GM19467 (cell line): ENCODE results near the gene ASRGL1.

Experiments used
- ATAC-seq: cut with Tn5 transposase; IDR thresholded peaks from one replicate; pipeline ENCODE4 v1.9.1; 2021; ENCODE audit warnings: mild to moderate bottlenecking, moderate library complexity; ENCODE audit not compliant: unreplicated experiment

Gene ASRGL1

DNA sequence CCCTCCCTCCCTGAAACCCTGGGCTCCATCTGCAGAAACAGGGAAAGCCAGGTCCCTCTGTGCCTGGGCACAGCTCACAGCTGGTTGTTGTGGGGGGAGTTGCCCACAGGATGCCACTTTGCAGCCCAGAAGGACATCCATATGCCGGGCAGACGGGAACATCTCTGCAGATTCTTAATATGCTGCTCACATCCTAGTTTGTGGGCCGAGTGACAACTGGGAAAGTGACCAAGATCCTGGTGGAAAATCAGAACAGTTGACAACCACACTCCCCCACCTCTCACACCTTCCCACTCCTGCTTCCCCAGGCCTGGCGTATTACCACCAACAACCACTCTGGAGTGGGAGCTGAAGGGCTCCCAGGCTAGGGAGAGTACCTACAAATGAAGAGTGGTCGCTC lies 74.3 kb downstream of the ASRGL1 start:
- ATAC-seq, result no peak

DNA sequence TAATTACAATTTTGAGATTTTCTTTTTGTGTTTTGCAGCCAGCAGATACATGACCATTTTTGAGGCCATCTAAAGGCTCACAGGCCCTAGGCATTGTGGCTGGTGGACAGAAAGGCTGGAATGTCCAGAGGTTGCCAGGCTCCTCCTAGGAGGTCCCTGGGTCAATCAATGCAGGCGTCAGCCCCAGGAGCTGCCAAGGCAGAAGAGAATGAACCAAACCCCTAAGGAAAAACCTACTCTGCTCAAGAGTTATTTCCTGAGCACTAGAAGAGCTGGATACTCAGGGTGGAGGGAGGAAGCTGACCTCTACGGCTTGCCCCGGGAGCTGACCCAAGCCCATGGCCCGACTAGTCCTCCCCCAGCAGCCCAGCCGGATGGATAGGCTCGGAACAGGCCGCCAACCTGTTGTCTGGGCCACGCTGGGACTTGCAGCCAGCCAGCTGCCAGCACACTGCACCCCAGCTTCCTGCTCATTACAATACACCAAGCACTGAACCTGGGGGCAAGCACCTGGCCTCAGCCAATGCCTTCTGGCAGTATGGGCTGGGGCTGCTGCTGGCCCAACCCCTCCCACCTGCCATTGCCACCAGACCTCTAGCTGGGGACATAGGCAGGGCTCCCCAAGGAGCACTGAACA lies 75.9 kb downstream of the ASRGL1 start:
- ATAC-seq, result no peak

DNA sequence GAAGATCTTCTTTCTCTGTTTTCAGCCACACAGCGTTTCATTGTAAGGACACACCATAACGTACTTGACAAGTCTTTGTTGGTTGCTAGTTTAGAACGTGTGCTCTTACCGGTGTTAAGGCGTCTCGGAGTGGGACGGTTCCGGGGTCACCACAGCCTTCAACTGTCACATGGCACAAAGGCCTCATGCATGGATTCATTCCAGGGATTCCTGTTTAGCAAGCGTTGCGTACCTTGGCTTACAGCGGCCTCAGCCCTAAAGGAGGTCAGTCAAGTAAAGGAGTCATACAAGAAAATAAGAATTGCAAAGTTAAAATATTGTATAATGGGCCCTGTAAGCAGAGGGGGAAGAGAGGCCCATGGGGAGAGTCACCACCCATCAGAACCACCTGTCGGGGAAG lies 79.3 kb downstream of the ASRGL1 start:
- no peak for ATAC-seq

DNA sequence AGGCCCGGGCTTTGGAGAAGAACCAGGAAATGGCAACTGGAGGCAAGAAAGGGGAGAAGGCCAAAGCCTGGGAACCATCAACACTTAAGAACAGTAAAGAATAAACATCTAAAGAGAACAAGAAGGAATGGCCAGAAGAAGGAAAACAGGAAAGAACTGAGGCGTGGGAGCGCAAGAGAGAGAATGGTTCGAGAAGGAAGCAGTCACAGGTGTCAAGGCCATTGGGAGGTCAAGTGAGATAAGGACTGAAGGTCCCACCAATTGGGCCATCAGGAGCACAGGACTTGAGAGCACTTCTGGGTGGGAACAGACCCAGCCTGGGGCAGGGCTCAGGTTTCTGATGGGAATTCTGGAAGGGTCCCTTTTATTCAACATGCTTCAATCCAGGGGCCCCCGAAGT lies 80.9 kb downstream of the ASRGL1 start:
- no peak for ATAC-seq

DNA sequence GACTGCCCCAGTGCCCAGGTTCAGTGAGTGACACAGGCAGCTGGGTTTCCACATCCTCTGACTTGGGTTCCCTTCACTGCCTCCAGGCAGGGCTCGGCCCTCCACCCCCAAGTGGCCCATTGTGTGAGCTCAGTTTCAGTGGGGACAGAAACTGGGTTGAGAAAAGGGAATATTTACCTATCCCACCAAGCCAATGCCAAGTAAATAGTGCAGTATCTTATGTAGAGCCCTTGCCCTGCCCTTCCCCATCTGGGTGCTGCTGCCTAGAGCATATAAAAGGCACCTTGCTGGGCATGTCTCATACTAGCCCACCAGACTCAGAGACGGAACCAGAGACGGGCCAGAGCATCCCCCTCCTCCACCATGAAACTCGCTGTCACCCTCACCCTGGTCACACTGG lies 81.5 kb downstream of the ASRGL1 start, which contains the start of gene SCGB1A1:
Gene SCGB1A1, plus strand, starts transcription at position 301 of the 400 bp plus-strand sequence. Its CDS starts 63 bp downstream, at position 364.
- no peak for ATAC-seq

DNA sequence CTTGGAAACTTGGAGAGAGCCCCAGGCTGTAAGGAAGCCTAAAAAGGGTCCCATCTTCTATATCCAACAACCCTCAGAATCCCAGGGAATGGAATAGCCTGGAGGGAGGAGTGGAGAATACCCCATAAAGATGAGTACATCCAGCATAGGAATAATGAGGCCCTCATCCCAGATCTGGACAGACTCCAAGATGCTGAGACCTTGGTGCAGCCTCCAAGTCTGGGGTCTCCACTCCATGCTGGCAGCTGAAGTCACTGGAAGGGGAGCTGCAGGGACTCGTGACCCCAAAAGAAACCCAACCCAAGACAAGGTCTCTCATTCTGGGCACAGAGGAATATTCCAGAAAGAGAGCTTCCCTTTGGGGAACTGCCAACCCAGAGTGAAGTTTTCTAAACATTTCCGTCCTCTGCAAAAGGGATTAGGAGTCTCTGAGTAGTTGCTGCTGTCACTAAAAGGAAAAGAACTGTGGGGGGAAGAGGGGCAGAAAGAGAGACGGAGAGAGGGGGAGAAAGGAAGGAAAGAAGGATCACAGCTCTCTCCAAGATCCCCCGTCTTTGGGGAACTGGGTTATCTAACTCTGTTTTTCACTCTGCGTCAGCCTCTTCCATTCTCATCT lies 82.2 kb downstream of the ASRGL1 start:
- no peak for ATAC-seq

DNA sequence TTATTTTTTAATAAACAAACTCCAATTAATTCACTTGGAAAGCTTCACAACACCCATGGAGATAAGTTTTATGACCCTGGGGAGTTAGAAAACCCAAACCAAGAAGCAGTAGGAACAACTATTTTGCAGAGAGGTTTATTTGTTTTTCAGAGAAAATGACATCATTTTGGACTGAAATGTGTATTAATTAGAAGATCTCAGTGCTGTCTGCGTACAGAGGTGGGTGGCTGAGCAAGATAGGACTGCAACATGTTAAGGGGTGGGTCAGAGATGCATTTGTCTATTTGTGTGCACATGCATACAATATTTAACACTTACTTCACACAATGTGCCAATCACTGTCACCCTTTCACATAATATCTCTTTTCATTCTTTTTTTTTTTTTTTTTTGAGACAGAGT lies 82.7 kb downstream of the ASRGL1 start:
- no peak for ATAC-seq

DNA sequence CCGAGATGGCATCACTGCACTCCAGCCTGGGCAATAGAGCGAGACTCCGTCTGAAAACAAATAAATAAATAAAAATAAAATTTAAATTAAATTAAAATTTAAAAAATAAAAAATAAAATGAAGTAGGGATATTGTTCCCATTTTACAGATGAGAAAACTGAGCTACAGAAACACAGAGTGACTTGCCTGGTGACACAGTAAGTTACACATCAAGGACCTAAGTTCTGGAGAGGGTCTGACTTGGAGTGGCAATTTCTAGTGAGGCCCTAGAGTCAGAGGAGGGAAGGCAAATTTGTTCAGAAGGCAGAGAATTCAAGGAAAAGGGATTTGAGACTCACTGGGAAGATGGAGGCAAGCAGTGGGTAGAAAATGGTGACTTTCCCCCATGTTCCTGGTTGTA lies 83.6 kb downstream of the ASRGL1 start:
- ATAC-seq, result no peak

DNA sequence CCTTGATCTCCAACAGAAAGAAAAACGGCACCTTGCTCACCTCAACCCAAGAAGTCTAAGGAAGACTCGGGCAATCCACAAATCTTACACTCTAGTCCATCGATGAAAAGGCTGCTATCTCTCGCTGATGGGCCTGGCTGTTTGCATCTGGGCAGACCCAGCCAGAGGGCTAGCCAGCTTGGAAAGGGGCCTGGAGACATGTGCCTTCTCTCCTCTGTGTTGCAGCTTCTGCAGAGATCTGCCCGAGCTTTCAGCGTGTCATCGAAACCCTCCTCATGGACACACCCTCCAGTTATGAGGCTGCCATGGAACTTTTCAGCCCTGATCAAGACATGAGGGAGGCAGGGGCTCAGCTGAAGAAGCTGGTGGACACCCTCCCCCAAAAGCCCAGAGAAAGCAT lies 84.7 kb downstream of the ASRGL1 start:
- no peak for ATAC-seq

DNA sequence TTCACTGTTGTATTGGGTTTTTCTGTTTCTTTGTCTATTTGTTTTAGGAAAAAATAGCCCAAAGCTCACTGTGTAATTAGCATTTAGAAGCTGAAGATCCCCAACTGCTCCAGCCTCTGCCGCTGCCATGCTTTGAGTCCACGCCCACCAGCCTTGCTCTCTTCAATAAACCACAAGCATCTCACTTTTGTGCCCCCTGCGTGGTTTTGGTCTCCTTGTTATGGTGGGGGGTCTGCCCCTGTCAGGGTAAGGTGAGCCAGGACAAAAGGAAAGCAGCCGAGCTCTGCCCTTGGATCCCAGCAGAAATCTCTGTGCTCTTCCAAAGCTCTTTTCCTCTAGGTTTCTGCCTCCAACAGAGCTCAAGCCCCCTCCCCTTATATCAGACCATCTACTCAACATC lies 85.8 kb downstream of the ASRGL1 start:
- no peak for ATAC-seq

DNA sequence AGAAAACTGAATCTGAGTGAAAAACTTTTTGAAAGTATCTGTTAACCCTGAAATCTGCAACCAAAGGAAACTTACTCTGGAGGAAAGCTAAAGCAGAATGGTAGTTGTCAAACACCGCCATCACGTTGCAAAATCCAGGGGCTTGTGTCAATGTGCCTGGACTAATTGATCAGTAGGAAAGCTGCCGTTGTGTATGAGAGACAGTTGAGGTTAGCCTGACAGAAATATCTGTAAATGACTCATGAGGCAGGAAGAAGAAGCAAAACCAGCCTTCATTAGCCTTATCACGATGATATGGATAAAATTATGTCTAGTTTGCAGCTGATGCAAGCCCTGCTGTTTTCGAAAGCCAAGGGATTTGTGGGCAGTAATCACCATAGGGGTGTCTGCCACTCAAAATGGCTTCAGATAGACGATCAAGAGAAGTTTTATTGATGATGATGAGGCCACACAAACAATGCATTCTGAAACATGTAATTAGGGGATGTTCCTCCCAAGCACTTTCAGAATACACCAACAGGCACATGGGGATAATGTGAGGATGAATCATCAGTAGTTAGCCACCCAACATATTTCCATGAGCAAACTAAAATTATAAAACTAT lies 90.5 kb downstream of the ASRGL1 start:
- no peak for ATAC-seq

DNA sequence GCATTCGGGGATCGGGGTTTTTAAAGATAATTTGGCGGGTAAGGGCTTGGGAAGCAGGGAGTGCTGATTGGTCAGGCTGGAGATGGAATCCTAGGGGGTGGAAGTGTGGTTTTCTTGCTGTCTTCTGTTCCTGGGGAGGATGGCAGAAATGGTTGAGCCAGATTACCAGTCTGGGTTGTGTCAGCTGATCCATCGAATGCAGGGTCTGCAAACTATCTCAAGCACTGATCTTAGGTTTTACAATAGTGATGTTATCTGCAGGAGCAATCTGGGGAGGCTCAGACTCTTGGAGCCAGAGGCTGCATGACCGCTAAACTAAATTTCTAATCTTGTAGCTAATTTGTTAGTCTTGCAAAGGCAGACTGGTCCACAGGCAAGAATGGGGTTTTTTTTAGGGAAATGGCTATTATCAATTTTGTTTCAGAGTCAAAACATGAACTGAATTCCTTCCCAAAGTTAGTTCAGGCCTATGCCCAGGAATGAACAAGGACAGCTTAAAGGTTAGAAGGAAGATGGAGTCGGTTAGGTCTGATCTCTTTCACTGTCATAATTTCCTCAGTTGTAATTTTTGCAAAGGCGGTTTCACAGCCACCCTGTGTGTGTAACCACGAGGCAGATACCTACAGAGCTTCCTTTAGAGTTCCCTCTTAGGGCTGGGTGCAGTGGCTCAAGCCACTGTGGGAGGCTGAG lies 91.8 kb downstream of the ASRGL1 start:
- ATAC-seq, result no peak

DNA sequence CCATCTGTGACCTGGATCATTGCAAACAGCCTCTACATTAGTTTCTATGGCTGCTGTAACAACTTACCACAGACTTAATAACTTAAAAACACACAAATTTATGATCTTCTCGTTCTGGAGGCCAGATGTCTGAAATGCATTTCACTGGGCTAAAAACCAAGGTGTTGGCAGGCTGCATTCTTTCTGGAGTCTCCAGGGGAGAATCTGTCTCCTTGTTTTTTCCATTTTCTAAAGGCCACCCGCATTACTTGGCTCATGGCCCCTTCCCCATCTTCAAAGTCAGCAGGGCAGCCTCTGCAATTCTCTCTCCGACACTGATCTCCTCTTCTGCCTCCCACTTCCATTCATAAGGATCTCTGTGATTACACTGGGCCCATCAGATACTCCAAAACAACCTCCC lies 93.2 kb downstream of the ASRGL1 start:
- no peak for ATAC-seq

DNA sequence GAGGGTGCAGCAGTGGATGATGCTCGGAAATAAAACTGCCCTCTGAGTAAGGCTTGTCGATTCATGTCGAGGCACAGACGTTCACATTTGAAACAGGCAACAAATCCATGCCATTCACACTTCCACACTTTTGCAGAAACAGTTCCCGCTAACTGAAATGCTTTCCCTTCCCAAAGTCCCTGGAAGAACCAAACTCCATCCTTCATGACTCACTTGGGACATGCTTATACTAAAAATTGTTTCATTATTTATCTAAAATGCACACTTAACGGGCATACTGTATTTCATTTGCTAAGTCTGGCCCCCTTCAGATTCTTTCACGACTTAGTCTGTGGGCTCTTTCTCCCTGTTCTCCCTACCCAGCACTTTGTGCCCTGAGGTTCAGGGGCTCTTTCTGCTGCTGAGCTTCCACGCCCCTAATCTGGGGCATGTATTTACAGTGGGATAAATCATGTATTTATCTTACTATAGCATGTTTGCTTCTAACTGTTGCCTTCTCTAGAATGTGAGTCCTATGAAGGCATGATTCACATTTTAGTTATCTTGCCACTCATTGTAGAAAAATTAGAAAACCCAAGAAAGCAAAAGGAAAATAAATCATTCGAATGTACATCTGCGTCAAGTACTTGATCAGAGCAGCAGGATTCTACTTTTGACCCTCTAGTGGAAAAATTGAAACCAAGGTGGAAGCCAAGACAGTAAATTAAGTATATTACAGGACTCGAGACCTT lies 94.1 kb downstream of the ASRGL1 start:
- ATAC-seq, result no peak

DNA sequence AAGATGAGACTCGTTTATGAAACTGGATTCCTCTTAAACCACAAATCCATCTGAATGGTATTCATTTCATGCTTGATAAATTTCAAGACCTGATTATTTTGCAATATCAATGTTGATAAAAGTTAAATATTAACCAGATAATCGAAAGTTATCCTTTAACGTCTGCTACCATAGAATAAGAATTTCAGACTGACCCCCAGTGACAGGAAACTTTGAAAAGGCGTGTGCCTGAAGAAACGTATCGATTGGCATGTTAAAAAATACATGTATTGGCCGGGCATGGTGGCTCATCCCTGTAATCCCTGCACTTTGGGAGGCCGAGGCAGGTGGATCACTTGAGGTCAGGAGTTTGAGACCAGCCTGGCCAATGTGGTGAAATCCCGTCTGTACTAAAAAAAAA lies 95.4 kb downstream of the ASRGL1 start:
- no peak for ATAC-seq

DNA sequence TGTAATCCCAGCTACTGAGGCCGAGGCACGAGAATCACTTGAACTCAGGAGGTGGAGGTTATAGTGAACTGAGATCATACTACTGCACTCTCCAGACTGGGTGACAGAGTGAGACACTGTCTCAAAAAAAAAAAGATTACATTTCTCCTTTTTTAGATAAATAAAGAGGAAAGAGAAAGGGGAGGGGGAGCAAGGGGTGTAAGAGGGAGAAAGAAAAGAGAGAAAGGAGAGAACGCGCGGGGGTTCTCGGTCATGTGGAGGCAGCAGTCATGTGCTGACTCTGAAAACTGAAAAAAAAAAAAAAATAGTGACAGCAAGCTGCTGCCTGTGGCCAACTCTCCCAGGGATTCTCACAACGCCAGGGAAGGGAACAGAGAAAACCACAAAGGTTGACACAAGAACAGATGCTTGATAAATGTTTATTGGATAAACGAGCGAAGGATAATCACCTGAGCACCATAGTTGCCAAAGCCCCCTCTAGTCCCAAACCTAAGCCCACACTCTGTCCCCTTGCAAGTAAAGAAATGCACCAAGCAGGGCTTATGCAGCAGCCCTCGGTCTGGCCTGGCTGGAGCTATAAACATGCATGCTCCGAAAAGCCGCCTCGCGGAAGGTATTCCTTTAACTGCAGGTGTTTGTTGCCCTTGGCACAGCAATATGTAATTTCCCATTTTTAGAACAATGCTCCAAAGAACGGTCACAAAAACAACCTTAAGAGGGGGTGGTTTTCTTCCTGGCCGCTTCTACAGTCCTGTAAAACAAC lies 96.1 kb downstream of the ASRGL1 start:
- ATAC-seq, result no peak

DNA sequence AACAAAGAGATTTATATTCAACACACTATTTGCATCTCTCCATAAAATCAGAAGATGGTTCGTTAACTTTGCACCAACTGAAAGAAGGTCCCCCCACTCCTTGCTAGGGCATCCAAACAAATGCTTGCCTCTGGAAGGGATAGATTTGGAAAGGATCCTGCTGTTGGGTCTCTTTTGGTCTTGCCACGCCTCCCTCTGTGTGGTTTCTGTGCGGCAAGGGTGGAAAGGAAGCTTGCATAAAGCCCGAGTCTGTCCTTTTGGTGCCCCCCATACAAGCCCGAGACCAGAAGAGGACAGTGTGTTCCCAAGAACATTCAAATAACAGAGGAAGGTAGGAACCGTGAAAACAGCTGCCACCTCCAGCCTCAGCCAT lies 96.6 kb downstream of the ASRGL1 start:
- no peak for ATAC-seq

DNA sequence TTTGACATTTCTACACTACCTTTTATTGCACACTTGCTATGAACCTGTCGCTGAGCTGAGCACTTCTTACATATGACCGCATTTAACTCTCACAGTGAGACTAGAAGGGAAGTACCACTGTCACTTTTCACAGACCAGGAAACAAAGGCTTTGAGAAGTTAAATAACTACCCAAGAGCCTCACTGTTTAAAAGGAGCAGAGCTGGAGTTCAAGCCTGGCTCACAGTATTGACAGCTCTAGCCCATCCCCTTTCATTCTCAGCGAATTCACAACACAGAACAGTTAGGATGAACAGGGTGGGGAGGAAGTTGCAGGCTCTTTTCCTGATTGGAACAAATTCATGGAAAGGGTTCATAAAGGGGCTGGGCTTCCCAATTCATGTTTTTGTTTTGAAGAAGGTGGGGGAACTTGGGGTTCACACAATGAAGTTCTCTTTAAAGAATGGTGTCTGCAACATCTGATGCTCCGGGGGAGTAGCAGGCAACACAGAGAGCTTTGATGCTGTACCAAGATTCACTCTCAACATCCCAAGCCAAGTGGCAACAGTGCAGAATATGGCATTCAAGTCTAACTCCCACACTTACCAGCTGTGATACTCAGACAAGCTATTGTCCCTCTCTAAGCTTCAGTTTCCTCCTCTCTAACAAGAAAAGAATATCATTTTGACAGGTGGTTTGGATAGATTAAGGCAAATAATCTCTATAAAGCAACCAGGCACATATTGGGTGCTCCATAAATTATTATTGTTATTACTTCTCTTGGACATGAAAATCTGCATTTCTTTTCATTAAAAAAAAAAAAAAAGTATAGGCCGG lies 98.8 kb downstream of the ASRGL1 start:
- ATAC-seq, result no peak

DNA sequence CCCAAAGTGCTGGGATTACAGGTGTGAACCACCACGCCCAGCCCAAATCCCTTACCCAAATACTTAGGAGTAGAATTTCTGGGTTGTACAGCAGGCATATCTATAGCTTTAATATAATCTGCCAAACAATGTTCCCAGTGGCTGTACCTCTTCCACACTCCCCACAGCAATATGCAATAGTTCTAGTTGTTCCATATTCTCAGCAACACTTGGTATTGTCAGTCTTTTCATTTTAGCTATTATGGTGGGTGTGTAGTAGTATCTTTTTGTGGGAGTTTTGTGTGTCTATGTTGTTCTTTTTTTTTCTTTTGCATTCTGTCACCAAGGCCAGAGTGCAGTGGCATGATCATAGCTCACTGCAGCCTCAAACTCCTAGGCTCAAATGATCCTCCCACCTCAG lies 100.4 kb downstream of the ASRGL1 start:
- no peak for ATAC-seq

DNA sequence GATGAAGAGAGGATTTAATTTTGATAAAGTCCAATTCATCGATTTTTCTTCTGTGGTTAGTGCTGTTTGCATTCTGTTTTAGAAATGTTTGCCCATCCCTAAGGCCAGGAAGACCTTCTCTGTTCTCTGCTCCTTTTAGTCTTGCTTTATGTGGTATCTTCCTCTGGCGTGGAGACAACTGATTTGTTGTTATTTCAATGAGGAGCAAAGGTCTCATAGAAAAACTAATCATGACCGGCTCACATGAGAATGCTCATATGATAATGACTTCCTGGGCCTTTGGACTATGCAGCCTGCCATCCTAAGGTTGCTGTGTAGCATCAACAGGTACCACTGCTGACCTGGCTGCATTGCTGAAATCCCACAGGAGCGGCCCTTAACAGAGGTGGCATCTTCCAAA lies 101.4 kb downstream of the ASRGL1 start:
- ATAC-seq, result no peak
